A673 (cell line): ENCODE results near the gene FCRL2. TPM values are rescaled to one million over a fixed set of nuclear protein-coding genes. Genes with fewer than 3 reads are reported as not detected.

Experiments used
- BruUV-seq: library from RNA; stranded (reverse); fragments of 400-500 nt; replicated peaks from 2 replicates; lab custom pipeline; 2021; lab: Mats Ljungman, UMichigan
- CTCF ChIA-PET: fragments of 300-600 bp; sonication (Branson Sonifier 250); formaldehyde crosslinking; loops from one replicate; lab custom pipeline; 2022; ENCODE audit warnings: antibody characterized with exemption; lab: Charles Lee
- POLR2A ChIA-PET: fragments of 300-600 bp; sonication (Branson Sonifier 250); formaldehyde crosslinking; loops from one replicate; lab custom pipeline; 2022; ENCODE audit warnings: antibody characterized with exemption; ENCODE audit not compliant: low non-redundant PET; lab: Charles Lee
- DNase-seq: peaks from one replicate; pipeline ENCODE4 v3.0.0-alpha.2; 2015; ENCODE audit warnings: low spot score
- H3K27ac ChIP-seq: fragments of 200-600 bp; sonication (generic); 2 replicates; pipeline ENCODE4 v1.5.1; 2016; ENCODE audit warnings: mixed run types, low read depth, mild to moderate bottlenecking, mixed read lengths, antibody characterized with exemption, low read length; ENCODE audit not compliant: poor library complexity, severe bottlenecking
- H3K27me3 ChIP-seq: fragments of 200-600 bp; sonication (generic); replicated peaks from 2 replicates; pipeline ENCODE4 v1.6.1; 2017; ENCODE audit warnings: mixed run types, low read depth, mild to moderate bottlenecking, mixed read lengths, antibody characterized with exemption, low read length; ENCODE audit not compliant: insufficient read depth, poor library complexity
- H3K36me3 ChIP-seq: fragments of 200-600 bp; sonication (generic); 2 replicates; pipeline ENCODE4 v1.6.1; 2016; ENCODE audit warnings: mixed run types, mild to moderate bottlenecking, mixed read lengths, antibody characterized with exemption, low read length; ENCODE audit not compliant: insufficient read depth, poor library complexity, severe bottlenecking
- H3K4me1 ChIP-seq: fragments of 200-600 bp; sonication (generic); 2 replicates; pipeline ENCODE4 v1.6.1; 2017; ENCODE audit warnings: mixed run types, mild to moderate bottlenecking, mixed read lengths, antibody characterized with exemption, low read length; ENCODE audit not compliant: insufficient read depth, poor library complexity, severe bottlenecking
- H3K4me3 ChIP-seq: fragments of 200-600 bp; sonication (generic); 2 replicates; pipeline ENCODE4 v1.5.1; 2016; ENCODE audit warnings: low read depth, mixed run types, mild to moderate bottlenecking, mixed read lengths, low read length; ENCODE audit not compliant: poor library complexity, severe bottlenecking
- H3K9me3 ChIP-seq: fragments of 200-600 bp; sonication (generic); 2 replicates; pipeline ENCODE4 v1.6.1; 2016; ENCODE audit warnings: mixed run types, low read depth, mild to moderate bottlenecking, mixed read lengths, antibody characterized with exemption, low read length; ENCODE audit not compliant: poor library complexity, severe bottlenecking
- EZH2 ChIP-seq: fragments of 200-600 bp; sonication (generic); IDR thresholded peaks from 2 replicates; pipeline ENCODE4 v1.6.1; 2017; ENCODE audit warnings: borderline replicate concordance, low read depth, mild to moderate bottlenecking, mixed read lengths, antibody characterized with exemption, low read length; ENCODE audit not compliant: poor library complexity, severe bottlenecking
- intact Hi-C: fragments of 100-400 bp; cut with micrococcal nuclease; formaldehyde crosslinking; loops from one replicate; pipeline ENCODE4 v1.10.0; 2022; ENCODE audit not compliant: unreplicated experiment
- total RNA-seq: library from RNA; stranded (reverse); gene quantifications from 2 replicates; pipeline ENCODE4 v1.2.3, GENCODE V29; 2021
- TF ChIP-seq, protein P1 (sequence below): fragments of 300-800, 200-600 bp; sonication (generic); conservative IDR thresholded peaks from 2 replicates; pipeline ENCODE4 v1.5.1; 2017; ENCODE audit warnings: low read depth, mild to moderate bottlenecking, antibody characterized with exemption, low read length, moderate library complexity, mixed read lengths

Gene FCRL2
- total RNA-seq, 1 experiment from 2014 or later = not detected

- BruUV-seq = no TSS peak
- no peak overlapping the region for H3K4me3 ChIP-seq
- no peak for DNase-seq
- intact Hi-C loops = no loop called here
- H3K27me3 ChIP-seq = no peaks in the 10 kb centered on the region
- ChIA-PET POLR2A (no interaction called here), CTCF (no interaction called here)
- H3K9me3 ChIP-seq = no peaks in the 10 kb centered on the region
- H3K36me3 ChIP-seq = no peaks in the 10 kb centered on the region
- no peak overlapping the region for H3K27ac ChIP-seq
- H3K4me1 ChIP-seq = no peaks in the 10 kb centered on the region
- TF ChIP-seq, protein P1, sequence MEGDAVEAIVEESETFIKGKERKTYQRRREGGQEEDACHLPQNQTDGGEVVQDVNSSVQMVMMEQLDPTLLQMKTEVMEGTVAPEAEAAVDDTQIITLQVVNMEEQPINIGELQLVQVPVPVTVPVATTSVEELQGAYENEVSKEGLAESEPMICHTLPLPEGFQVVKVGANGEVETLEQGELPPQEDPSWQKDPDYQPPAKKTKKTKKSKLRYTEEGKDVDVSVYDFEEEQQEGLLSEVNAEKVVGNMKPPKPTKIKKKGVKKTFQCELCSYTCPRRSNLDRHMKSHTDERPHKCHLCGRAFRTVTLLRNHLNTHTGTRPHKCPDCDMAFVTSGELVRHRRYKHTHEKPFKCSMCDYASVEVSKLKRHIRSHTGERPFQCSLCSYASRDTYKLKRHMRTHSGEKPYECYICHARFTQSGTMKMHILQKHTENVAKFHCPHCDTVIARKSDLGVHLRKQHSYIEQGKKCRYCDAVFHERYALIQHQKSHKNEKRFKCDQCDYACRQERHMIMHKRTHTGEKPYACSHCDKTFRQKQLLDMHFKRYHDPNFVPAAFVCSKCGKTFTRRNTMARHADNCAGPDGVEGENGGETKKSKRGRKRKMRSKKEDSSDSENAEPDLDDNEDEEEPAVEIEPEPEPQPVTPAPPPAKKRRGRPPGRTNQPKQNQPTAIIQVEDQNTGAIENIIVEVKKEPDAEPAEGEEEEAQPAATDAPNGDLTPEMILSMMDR = no peak
- TF ChIP-seq EZH2 = no peak
Measured at GRCh38 chr1:157734321-157734720, 42.6 kb downstream of the FCRL2 start.

DNA sequence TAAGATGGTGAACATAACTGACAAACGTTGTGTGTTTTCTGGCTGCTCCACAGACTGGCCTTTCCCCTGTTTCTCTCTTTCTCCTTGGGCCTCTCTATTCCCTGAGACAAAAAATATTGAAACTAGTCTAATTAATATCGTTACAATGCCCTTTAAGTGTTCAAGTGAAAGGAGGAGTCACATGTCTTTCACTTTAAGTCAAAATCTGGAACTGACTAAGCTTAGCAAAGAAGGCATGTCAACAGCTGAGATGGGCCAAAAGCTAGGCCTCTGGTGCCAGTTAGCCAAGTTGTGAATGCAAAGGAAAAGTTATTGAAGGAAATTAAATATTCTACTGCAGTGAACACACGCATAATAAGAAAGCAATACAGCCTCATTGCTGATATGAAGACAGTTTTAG, 44.2 kb downstream of the FCRL2 start:
- no peak for TF ChIP-seq EZH2
- TF ChIP-seq, protein P1 = no peak
- Histone ChIP-seq H3K27me3 (no peaks in the 10 kb centered on the region), H3K27ac (no peak overlapping the region), H3K4me3 (no peak overlapping the region), H3K9me3 (no peaks in the 10 kb centered on the region), H3K4me1 (no peaks in the 10 kb centered on the region), H3K36me3 (no peaks in the 10 kb centered on the region)
- CTCF ChIA-PET = no interaction called here
- no TSS peak for BruUV-seq
- POLR2A ChIA-PET = no interaction called here
- intact Hi-C loops = no loop called here
- no peak for DNase-seq

DNA sequence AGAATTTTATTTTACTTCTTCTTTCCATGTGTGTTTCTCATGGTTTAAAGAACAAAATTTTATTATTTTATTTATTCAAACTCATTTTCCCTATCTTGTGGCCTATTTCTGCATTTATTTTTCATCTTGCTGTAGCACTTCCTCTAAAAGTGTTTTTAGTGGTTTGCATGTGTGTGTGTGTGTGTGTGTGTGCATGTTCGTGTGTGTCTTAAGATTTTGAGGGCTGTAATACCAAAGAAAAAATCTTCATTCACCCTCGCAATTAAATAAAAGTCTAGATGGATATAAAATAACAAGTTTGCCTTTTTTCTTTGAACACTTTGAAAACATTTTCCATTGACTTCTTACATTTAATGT, 51.7 kb downstream of the FCRL2 start:
- Histone ChIP-seq H3K4me1 (no peaks in the 10 kb centered on the region), H3K27me3 (no peaks in the 10 kb centered on the region), H3K4me3 (no peak overlapping the region), H3K9me3 (peaks cover 4% of the 10 kb centered on the region), H3K27ac (no peak overlapping the region), H3K36me3 (no peaks in the 10 kb centered on the region)
- no TSS peak for BruUV-seq
- ChIA-PET POLR2A (no interaction called here), CTCF (no interaction called here)
- TF ChIP-seq, protein P1 = no peak
- TF ChIP-seq EZH2 = no peak
- no peak for DNase-seq
- intact Hi-C loops = no loop called here
